Activated B cell treated with CpG ODN at 0.5 μM for 24 hours (primary cell): Measurements from ENCODE around the gene TANGO6. TPM values are rescaled to one million over a fixed set of nuclear protein-coding genes. Genes with fewer than 3 reads are reported as not detected.

Experiments used
- ATAC-seq: fragments of 200-7000 bp; cut with Tn5 transposase; one replicate; pipeline ENCODE4 v1.10.0; 2021; ENCODE audit warnings: low read depth, mild to moderate bottlenecking, moderate library complexity
- CTCF ChIA-PET: fragments of 350-600 bp; sonication (Branson Sonifier 250); formaldehyde crosslinking; loops from one replicate; lab custom pipeline; 2021; ENCODE audit warnings: antibody characterized with exemption; lab: Charles Lee
- POLR2A ChIA-PET: fragments of 350-600 bp; sonication (Branson Sonifier 250); formaldehyde crosslinking; loops from one replicate; lab custom pipeline; 2021; ENCODE audit warnings: antibody characterized with exemption; lab: Charles Lee
- DNase-seq: peaks from one replicate; pipeline ENCODE4 v3.0.0; 2022
- H3K27ac Mint-ChIP-seq: one replicate; pipeline ENCODE4 v1.8.0; 2020; ENCODE audit warnings: mixed read lengths
- H3K27me3 Mint-ChIP-seq: one replicate; pipeline ENCODE4 v1.8.0; 2021; ENCODE audit warnings: mixed read lengths
- H3K36me3 Mint-ChIP-seq: one replicate; pipeline ENCODE4 v1.8.0; 2021; ENCODE audit warnings: low read depth, mixed read lengths
- H3K4me1 Mint-ChIP-seq: one replicate; pipeline ENCODE4 v1.8.0; 2021; ENCODE audit warnings: mixed read lengths
- H3K4me3 Mint-ChIP-seq: one replicate; pipeline ENCODE4 v1.8.0; 2020; ENCODE audit warnings: mild to moderate bottlenecking, mixed read lengths
- H3K9me3 Mint-ChIP-seq: one replicate; pipeline ENCODE4 v1.8.0; 2020; ENCODE audit warnings: mixed read lengths
- intact Hi-C: fragments of 100-400 bp; cut with micrococcal nuclease; formaldehyde crosslinking; loops from one replicate; pipeline ENCODE4 v1.15.1; 2024
- total RNA-seq: library from RNA; stranded (reverse); gene quantifications from 2 replicates; pipeline ENCODE4 v1.2.3, GENCODE V29; 2022
- TF ChIP-seq, protein P1 (sequence below): fragments of 200-600 bp; IDR thresholded peaks from one replicate; pipeline ENCODE4 v1.8.0; 2022; ENCODE audit warnings: antibody characterized with exemption, mild to moderate bottlenecking

TANGO6 gene
- total RNA-seq, 1 donor from 2014 or later, result 39.4 TPM

- Mint-ChIP-seq H3K27ac (no peak overlapping the region), H3K9me3 (no peaks in the 10 kb centered on the region), H3K4me1 (no peaks in the 10 kb centered on the region), H3K4me3 (no peak overlapping the region), H3K36me3 (peaks cover 6% of the 10 kb centered on the region), H3K27me3 (no peaks in the 10 kb centered on the region)
- POLR2A ChIA-PET, result no interaction called here
- intact Hi-C loops, result no loop called here
- CTCF ChIA-PET, result no interaction called here
- DNase-seq (no peak), ATAC-seq (no peak)
- TF ChIP-seq, protein P1, sequence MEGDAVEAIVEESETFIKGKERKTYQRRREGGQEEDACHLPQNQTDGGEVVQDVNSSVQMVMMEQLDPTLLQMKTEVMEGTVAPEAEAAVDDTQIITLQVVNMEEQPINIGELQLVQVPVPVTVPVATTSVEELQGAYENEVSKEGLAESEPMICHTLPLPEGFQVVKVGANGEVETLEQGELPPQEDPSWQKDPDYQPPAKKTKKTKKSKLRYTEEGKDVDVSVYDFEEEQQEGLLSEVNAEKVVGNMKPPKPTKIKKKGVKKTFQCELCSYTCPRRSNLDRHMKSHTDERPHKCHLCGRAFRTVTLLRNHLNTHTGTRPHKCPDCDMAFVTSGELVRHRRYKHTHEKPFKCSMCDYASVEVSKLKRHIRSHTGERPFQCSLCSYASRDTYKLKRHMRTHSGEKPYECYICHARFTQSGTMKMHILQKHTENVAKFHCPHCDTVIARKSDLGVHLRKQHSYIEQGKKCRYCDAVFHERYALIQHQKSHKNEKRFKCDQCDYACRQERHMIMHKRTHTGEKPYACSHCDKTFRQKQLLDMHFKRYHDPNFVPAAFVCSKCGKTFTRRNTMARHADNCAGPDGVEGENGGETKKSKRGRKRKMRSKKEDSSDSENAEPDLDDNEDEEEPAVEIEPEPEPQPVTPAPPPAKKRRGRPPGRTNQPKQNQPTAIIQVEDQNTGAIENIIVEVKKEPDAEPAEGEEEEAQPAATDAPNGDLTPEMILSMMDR, result no peak
Measured at GRCh38 chr16:69078073-69078472, 234.7 kb downstream of the TANGO6 start.

DNA sequence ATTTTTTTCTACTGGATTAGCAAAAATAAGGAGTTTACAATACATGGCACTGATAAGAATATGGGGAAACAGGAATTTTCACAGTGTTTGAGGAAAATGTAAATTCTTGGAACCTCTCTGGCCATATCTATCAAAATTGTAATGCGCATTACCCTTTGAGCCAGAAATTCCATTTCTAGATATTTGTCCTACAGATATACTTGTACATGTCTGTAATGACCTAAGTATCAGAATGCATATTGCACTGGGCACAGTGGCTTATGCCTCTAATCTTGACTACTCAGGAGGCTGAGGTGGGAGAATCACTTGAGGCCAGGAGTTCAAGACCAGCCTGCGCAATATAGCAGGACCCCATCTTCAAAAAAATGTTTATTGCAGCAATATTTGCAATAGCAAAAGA, 236.4 kb downstream of the TANGO6 start:
- intact Hi-C loops, result no loop called here

GRCh38 chr16:69083306-69083941, 240.1 kb downstream of the TANGO6 start:
- ATAC-seq, result no peak
- no peak overlapping the region for H3K27ac Mint-ChIP-seq
- TF ChIP-seq, protein P1, result no peak
- no peaks in the 10 kb centered on the region for H3K4me1 Mint-ChIP-seq
- POLR2A ChIA-PET, result no interaction called here
- H3K36me3 Mint-ChIP-seq, result peaks cover 29% of the 10 kb centered on the region
- intact Hi-C loops, result no loop called here
- no peaks in the 10 kb centered on the region for H3K9me3 Mint-ChIP-seq
- no peak for DNase-seq
- no peaks in the 10 kb centered on the region for H3K27me3 Mint-ChIP-seq
- CTCF ChIA-PET, result no interaction called here
- H3K4me3 Mint-ChIP-seq, result no peak overlapping the region

More for the DNA sequence above, 236.4 kb downstream of the TANGO6 start:
- POLR2A ChIA-PET, result no interaction called here
- no peak overlapping the region for H3K4me3 Mint-ChIP-seq
- TF ChIP-seq, protein P1, result no peak
- no peak overlapping the region for H3K27ac Mint-ChIP-seq
- no peaks in the 10 kb centered on the region for H3K27me3 Mint-ChIP-seq
- CTCF ChIA-PET, result no interaction called here
- peaks cover 21% of the 10 kb centered on the region for H3K36me3 Mint-ChIP-seq
- no peaks in the 10 kb centered on the region for H3K9me3 Mint-ChIP-seq
- ATAC-seq (no peak), DNase-seq (no peak)
- H3K4me1 Mint-ChIP-seq, result no peaks in the 10 kb centered on the region

GRCh38 chr16:69084289-69084688, 241.0 kb downstream of the TANGO6 start:
- Mint-ChIP-seq H3K4me3 (no peak overlapping the region), H3K27me3 (no peaks in the 10 kb centered on the region), H3K36me3 (peaks cover 29% of the 10 kb centered on the region), H3K4me1 (no peaks in the 10 kb centered on the region), H3K27ac (no peak overlapping the region), H3K9me3 (no peaks in the 10 kb centered on the region)
- no peak for DNase-seq
- CTCF ChIA-PET, result no interaction called here
- intact Hi-C loops, result no loop called here
- TF ChIP-seq, protein P1, result no peak
- POLR2A ChIA-PET, result interaction anchor here (0.6 kb wide), 1 partner anchor 296 kb away, joined by 6 read pairs; no protein-coding TSS in a partner anchor
- ATAC-seq, result no peak

- no peak overlapping the region for H3K4me3 Mint-ChIP-seq
- CTCF ChIA-PET, result no interaction called here
- H3K36me3 Mint-ChIP-seq, result peaks cover 29% of the 10 kb centered on the region
- no peaks in the 10 kb centered on the region for H3K27me3 Mint-ChIP-seq
- H3K27ac Mint-ChIP-seq, result no peak overlapping the region
- DNase-seq (no peak), ATAC-seq (no peak)
- intact Hi-C loops, result no loop called here
- POLR2A ChIA-PET, result interaction anchor here (0.6 kb wide), 1 partner anchor 29 kb away, joined by 3 read pairs; no protein-coding TSS in a partner anchor
- TF ChIP-seq, protein P1, result no peak
- H3K9me3 Mint-ChIP-seq, result no peaks in the 10 kb centered on the region
- H3K4me1 Mint-ChIP-seq, result no peaks in the 10 kb centered on the region
Measured at GRCh38 chr16:69085032-69085695, 241.8 kb downstream of the TANGO6 start.
